Esophagus muscularis mucosa (tissue), 4 donors: Measurements from ENCODE around the gene NACA.
A peak's percentile ranks its signal among the peaks of the same experiment; 100 is the strongest.

ENCODE experiments used
- CTCF ChIP-seq, 3 experiments: fragments of 200-600 bp in 2 of 3; fragments of 450-650 bp in 1 of 3; sonication (generic) in 2 of 3; IDR thresholded peaks; one replicate each; pipeline ENCODE4 v1.5.1; 2017 to 2019; ENCODE audit warnings: antibody characterized with exemption in 3 of 3, mild to moderate bottlenecking in 2 of 3, moderate library complexity in 1 of 3
- EP300 ChIP-seq: sonication (generic); formaldehyde crosslinking; IDR thresholded peaks from one replicate; pipeline ENCODE4 v1.6.1; 2017; ENCODE audit warnings: antibody characterized with exemption
- POLR2A ChIP-seq: fragments of 450-650 bp; IDR thresholded peaks from one replicate; pipeline ENCODE4 v1.6.1; 2017; ENCODE audit warnings: antibody characterized with exemption, moderate library complexity, mild to moderate bottlenecking, low read depth
- POLR2AphosphoS5 ChIP-seq, 2 donors: sonication (generic); formaldehyde crosslinking; IDR thresholded peaks; one replicate each; pipeline ENCODE4 v1.6.1; 2017; ENCODE audit warnings: antibody characterized with exemption in 2 of 2

GRCh38 chr12:56688129-56688845 is 36.8 kb downstream of the NACA start, which contains the start of gene PTGES3:
- no peak for TF ChIP-seq EP300
- peak in 1 of 3 experiments; percentile 24 for TF ChIP-seq CTCF (IDR thresholded peaks at IDR 0.05)
- TF ChIP-seq POLR2AphosphoS5 (IDR thresholded peaks at IDR 0.05): peak; percentile 98 to 99
- peak; percentile 86 for TF ChIP-seq POLR2A
